GM20000 (cell line): ENCODE measurements around the gene HDLBP.

ENCODE experiments used
- DNase-seq: peaks from one replicate; pipeline ENCODE4 v3.0.0; 2012; ENCODE audit warnings: low spot score
- CTCF ChIP-seq: IDR thresholded peaks from 2 replicates; pipeline ENCODE4 v1.5.1; 2012; ENCODE audit warnings: mild to moderate bottlenecking, control low read depth; ENCODE audit errors: extremely low read depth, missing control alignments

Gene HDLBP

GRCh38 chr2:241204490-241204889, 111.0 kb downstream of the HDLBP start:
- DNase-seq, result no peak
- no peak for TF ChIP-seq CTCF

- TF ChIP-seq CTCF, result no peak
- DNase-seq, result no peak
These were observed 111.5 kb downstream of the HDLBP start for GRCh38 chr2:241204010-241204384.

- DNase-seq, result no peak
- TF ChIP-seq CTCF, result no peak
These were observed 112.1 kb downstream of the HDLBP start for GRCh38 chr2:241203218-241204009.

- DNase-seq, result no peak
- TF ChIP-seq CTCF, result no peak
These were observed 112.8 kb downstream of the HDLBP start for GRCh38 chr2:241202681-241203080.

GRCh38 chr2:241202268-241202585, 113.2 kb downstream of the HDLBP start:
- no peak for TF ChIP-seq CTCF
- DNase-seq, result no peak

- DNase-seq, result no peak
- no peak for TF ChIP-seq CTCF
These were observed 113.8 kb downstream of the HDLBP start for GRCh38 chr2:241201445-241202267.

- DNase-seq, result no peak
- no peak for TF ChIP-seq CTCF
These were observed 114.6 kb downstream of the HDLBP start for GRCh38 chr2:241200822-241201395.
